ENCODE measurements around the gene TRIM56. TPM values are rescaled to one million over a fixed set of nuclear protein-coding genes. Genes with fewer than 3 reads are reported as not detected.

TRIM56 gene
- total and polyA plus RNA-seq, 2 of the 13 experiments (the other 11 are each of a cell fraction or from before 2014, with no cell fraction given), result 3.2 to 7.1 TPM

- TF ChIP-seq ZNF24 (IDR thresholded peaks at IDR 0.05), result no peak
- peak; percentile 43; the same call in 1 of the 2 replicates for TF ChIP-seq TBX2 (CRISPR knock-in tag; IDR thresholded peaks at IDR 0.05; ENCODE audit: borderline replicate concordance)
- peak; percentile 85 for TF ChIP-seq ARID4A (CRISPR knock-in tag; IDR thresholded peaks at IDR 0.05; ENCODE audit: borderline replicate concordance)
- TF ChIP-seq ZNF431 (CRISPR knock-in tag; IDR thresholded peaks at IDR 0.05; ENCODE audit: borderline replicate concordance, low read depth), result no peak; the same call in 1 of the 2 replicates
- TF ChIP-seq ZNF607 (CRISPR knock-in tag; IDR thresholded peaks at IDR 0.05; ENCODE audit: borderline replicate concordance), result no peak
- TF ChIP-seq ISX (CRISPR knock-in tag; conservative IDR thresholded peaks at IDR 0.05), result no peak
- TF ChIP-seq THRA (CRISPR knock-in tag; IDR thresholded peaks at IDR 0.05; ENCODE audit: borderline replicate concordance), result no peak
- no peak for TF ChIP-seq GTF3A (CRISPR knock-in tag; conservative IDR thresholded peaks at IDR 0.05)
- TF ChIP-seq AKAP8 (CRISPR knock-in tag; IDR thresholded peaks at IDR 0.05), result no peak; the same call in 1 of the 2 replicates
- no peak for TF ChIP-seq ARID3A (IDR thresholded peaks at IDR 0.05; ENCODE audit: low read depth, low read length)
- no peak for TF ChIP-seq BORCS8-MEF2B (CRISPR knock-in tag; IDR thresholded peaks at IDR 0.05)
- TF ChIP-seq ZBTB2 (CRISPR knock-in tag; IDR thresholded peaks at IDR 0.05; ENCODE audit: low read depth), result 0 out of 2 replicates have a peak, but pooled peaks have one; percentile 45
- TF ChIP-seq MXI1 (IDR thresholded peaks at IDR 0.05; ENCODE audit: borderline replicate concordance, low read depth, low read length), result peak; percentile 49; the same call in 1 of the 3 replicates
- TF ChIP-seq HCFC1 (IDR thresholded peaks at IDR 0.05; ENCODE audit: low read depth, low read length), result no peak
- TF ChIP-seq SRSF9 (IDR thresholded peaks at IDR 0.05; ENCODE audit: borderline replicate concordance, insufficient read depth, low read depth, low read length, poor library complexity, severe bottlenecking), result no peak
- TF ChIP-seq POLR2AphosphoS2 (IDR thresholded peaks at IDR 0.05; ENCODE audit: low read depth, low read length), result no peak
- no peak for TF ChIP-seq ZBTB43 (CRISPR knock-in tag; conservative IDR thresholded peaks at IDR 0.05)
Observed at GRCh38 chr7:101085162-101085964, at the start of gene TRIM56 (continued).
